WTC11 (cell line): ENCODE data around the gene KCNE4. TPM values are rescaled to one million over a fixed set of nuclear protein-coding genes. Genes with fewer than 3 reads are reported as not detected.
"Not testable (repeated sequence)": the region's sequence is repeated elsewhere in the genome, so short reads cannot be mapped to it uniquely, and the experiment has no call there.

Source experiments
- ATAC-seq: fragments of 200-7000 bp; cut with Tn5 transposase; 2 replicates; pipeline ENCODE4 v1.10.0; 2021; ENCODE audit warnings: mild to moderate bottlenecking, moderate library complexity
- CTCF ChIA-PET: fragments of 300-600 bp; sonication (Branson Sonifier 250); formaldehyde crosslinking; loops from one replicate; lab custom pipeline; 2021; ENCODE audit warnings: antibody characterized with exemption; lab: Charles Lee
- POLR2A ChIA-PET: fragments of 350-600 bp; sonication (Branson Sonifier 250); formaldehyde crosslinking; loops from one replicate; lab custom pipeline; 2021; ENCODE audit warnings: antibody characterized with exemption; lab: Charles Lee
- DNase-seq: peaks from one replicate; pipeline ENCODE4 v3.0.0; 2021; ENCODE audit warnings: low spot score
- H3K27ac Mint-ChIP-seq: 2 replicates; pipeline ENCODE4 v1.8.0; 2021; ENCODE audit warnings: mixed read lengths
- H3K27me3 Mint-ChIP-seq: 2 replicates; pipeline ENCODE4 v1.8.0; 2021; ENCODE audit warnings: low read depth, mild to moderate bottlenecking, moderate library complexity, mixed read lengths
- H3K36me3 Mint-ChIP-seq: 2 replicates; pipeline ENCODE4 v1.8.0; 2021; ENCODE audit warnings: mixed read lengths
- H3K4me1 Mint-ChIP-seq: 2 replicates; pipeline ENCODE4 v1.8.0; 2022; ENCODE audit warnings: mixed read lengths
- H3K4me3 Mint-ChIP-seq: 2 replicates; pipeline ENCODE4 v1.8.0; 2021; ENCODE audit warnings: mild to moderate bottlenecking, moderate library complexity, mixed read lengths
- H3K9me3 Mint-ChIP-seq: 2 replicates; pipeline ENCODE4 v1.8.0; 2021; ENCODE audit warnings: mixed read lengths
- ESRRA ChIP-seq: sonication (generic); formaldehyde crosslinking; IDR thresholded peaks from 2 replicates; pipeline ENCODE4 v1.8.1; 2022; ENCODE audit warnings: mild to moderate bottlenecking, missing genetic modification reagents, borderline replicate concordance
- ETV6 ChIP-seq: sonication (generic); formaldehyde crosslinking; IDR thresholded peaks from 2 replicates; pipeline ENCODE4 v1.8.1; 2022; ENCODE audit warnings: mild to moderate bottlenecking, missing genetic modification reagents
- FOXK1 ChIP-seq: sonication (generic); formaldehyde crosslinking; IDR thresholded peaks from 2 replicates; pipeline ENCODE4 v1.8.0; 2022; ENCODE audit warnings: mild to moderate bottlenecking, moderate library complexity, missing genetic modification reagents
- GABPB1 ChIP-seq: sonication (generic); formaldehyde crosslinking; IDR thresholded peaks from 2 replicates; pipeline ENCODE4 v1.8.1; 2023; ENCODE audit warnings: mild to moderate bottlenecking, missing genetic modification reagents
- GTF2I ChIP-seq: fragments of 250-450 bp; sonication (Bioruptor Pico); conservative IDR thresholded peaks from 2 replicates; pipeline ENCODE4 v1.4.0; 2021; ENCODE audit warnings: mild to moderate bottlenecking
- HMGA2 ChIP-seq: fragments of 250-450 bp; sonication (Bioruptor Pico); IDR thresholded peaks from 2 replicates; pipeline ENCODE4 v1.4.0; 2021; ENCODE audit warnings: mild to moderate bottlenecking, moderate library complexity
- JUN ChIP-seq: sonication (generic); formaldehyde crosslinking; IDR thresholded peaks from 2 replicates; pipeline ENCODE4 v1.8.0; 2023; ENCODE audit warnings: mild to moderate bottlenecking, missing genetic modification reagents
- MXD4 ChIP-seq: fragments of 250-450 bp; sonication (Bioruptor Pico); IDR thresholded peaks from 2 replicates; pipeline ENCODE4 v1.8.0; 2021; ENCODE audit warnings: mild to moderate bottlenecking, moderate library complexity, borderline replicate concordance
- MYBL2 ChIP-seq: sonication (generic); formaldehyde crosslinking; IDR thresholded peaks from 2 replicates; pipeline ENCODE4 v1.8.1; 2023; ENCODE audit warnings: mild to moderate bottlenecking, moderate library complexity, missing genetic modification reagents
- PRRX2 ChIP-seq: fragments of 250-450 bp; sonication (Bioruptor Pico); IDR thresholded peaks from 2 replicates; pipeline ENCODE4 v1.8.0; 2021; ENCODE audit warnings: mild to moderate bottlenecking
- RORB ChIP-seq: fragments of 250-450 bp; sonication (Bioruptor Pico); IDR thresholded peaks from 2 replicates; pipeline ENCODE4 v1.9.0; 2021; ENCODE audit warnings: mild to moderate bottlenecking
- SMAD3 ChIP-seq: sonication (generic); formaldehyde crosslinking; IDR thresholded peaks from 2 replicates; pipeline ENCODE4 v1.8.0; 2022; ENCODE audit warnings: missing genetic modification reagents, mild to moderate bottlenecking, borderline replicate concordance
- SMAD4 ChIP-seq: sonication (generic); formaldehyde crosslinking; IDR thresholded peaks from 2 replicates; pipeline ENCODE4 v1.8.0; 2022; ENCODE audit warnings: mild to moderate bottlenecking, missing genetic modification reagents
- SOX15 ChIP-seq: fragments of 250-450 bp; sonication (Bioruptor Pico); IDR thresholded peaks from 2 replicates; pipeline ENCODE4 v1.9.0; 2021; ENCODE audit warnings: mild to moderate bottlenecking
- SP1 ChIP-seq: sonication (generic); formaldehyde crosslinking; conservative IDR thresholded peaks from 2 replicates; pipeline ENCODE4 v1.8.1; 2022; ENCODE audit warnings: missing genetic modification reagents
- TEAD4 ChIP-seq: sonication (generic); formaldehyde crosslinking; IDR thresholded peaks from 2 replicates; pipeline ENCODE4 v1.8.0; 2022; ENCODE audit warnings: mild to moderate bottlenecking, missing genetic modification reagents
- TP53 ChIP-seq: sonication (generic); formaldehyde crosslinking; IDR thresholded peaks from 2 replicates; pipeline ENCODE4 v1.8.1; 2023; ENCODE audit warnings: mild to moderate bottlenecking, missing genetic modification reagents
- ZNF121 ChIP-seq: sonication (generic); formaldehyde crosslinking; IDR thresholded peaks from 2 replicates; pipeline ENCODE4 v1.8.0; 2023; ENCODE audit warnings: missing genetic modification reagents
- total RNA-seq: library from RNA; stranded (reverse); gene quantifications from 3 replicates; pipeline ENCODE4 v1.2.3, GENCODE V29; 2021
- TF ChIP-seq, protein P1 (sequence below): sonication (generic); formaldehyde crosslinking; IDR thresholded peaks from 2 replicates; pipeline ENCODE4 v1.8.0; 2022; ENCODE audit warnings: mild to moderate bottlenecking, missing genetic modification reagents
- TF ChIP-seq, protein P2 (sequence below): sonication (generic); formaldehyde crosslinking; IDR thresholded peaks from 2 replicates; pipeline ENCODE4 v1.8.1; 2022; ENCODE audit warnings: mild to moderate bottlenecking, missing genetic modification reagents, moderate library complexity, borderline replicate concordance

Gene KCNE4
- total RNA-seq, 1 experiment from 2014 or later = 0.04 TPM

DNA sequence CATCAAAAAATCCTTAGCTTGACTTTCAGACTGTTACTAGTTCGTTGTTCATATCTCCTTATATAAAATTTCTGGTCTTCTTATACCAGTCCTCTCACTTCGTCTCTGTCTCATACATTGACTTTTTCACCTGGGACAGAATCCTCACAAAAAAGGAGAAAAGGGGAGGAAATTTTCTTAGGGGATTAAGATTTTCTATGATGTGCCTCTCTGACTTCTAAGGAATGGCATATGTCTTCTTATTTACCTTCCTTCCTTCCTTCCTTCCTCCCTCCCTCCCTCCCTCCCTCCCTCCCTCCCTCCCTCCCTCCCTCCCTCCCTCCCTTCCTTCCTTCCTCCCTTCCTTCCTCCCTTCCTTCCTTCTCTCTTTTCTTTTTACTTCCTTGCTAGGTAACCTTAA lies 27.9 kb downstream of the KCNE4 start (continued):
- TF ChIP-seq, protein P1, sequence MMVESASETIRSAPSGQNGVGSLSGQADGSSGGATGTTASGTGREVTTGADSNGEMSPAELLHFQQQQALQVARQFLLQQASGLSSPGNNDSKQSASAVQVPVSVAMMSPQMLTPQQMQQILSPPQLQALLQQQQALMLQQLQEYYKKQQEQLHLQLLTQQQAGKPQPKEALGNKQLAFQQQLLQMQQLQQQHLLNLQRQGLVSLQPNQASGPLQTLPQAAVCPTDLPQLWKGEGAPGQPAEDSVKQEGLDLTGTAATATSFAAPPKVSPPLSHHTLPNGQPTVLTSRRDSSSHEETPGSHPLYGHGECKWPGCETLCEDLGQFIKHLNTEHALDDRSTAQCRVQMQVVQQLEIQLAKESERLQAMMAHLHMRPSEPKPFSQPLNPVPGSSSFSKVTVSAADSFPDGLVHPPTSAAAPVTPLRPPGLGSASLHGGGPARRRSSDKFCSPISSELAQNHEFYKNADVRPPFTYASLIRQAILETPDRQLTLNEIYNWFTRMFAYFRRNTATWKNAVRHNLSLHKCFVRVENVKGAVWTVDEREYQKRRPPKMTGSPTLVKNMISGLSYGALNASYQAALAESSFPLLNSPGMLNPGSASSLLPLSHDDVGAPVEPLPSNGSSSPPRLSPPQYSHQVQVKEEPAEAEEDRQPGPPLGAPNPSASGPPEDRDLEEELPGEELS = no peak
- no peak for TF ChIP-seq GTF2I (CRISPR knock-in tag)
- no peak for TF ChIP-seq SMAD3 (CRISPR knock-in tag)
- TF ChIP-seq SMAD4 (CRISPR knock-in tag) = no peak

DNA sequence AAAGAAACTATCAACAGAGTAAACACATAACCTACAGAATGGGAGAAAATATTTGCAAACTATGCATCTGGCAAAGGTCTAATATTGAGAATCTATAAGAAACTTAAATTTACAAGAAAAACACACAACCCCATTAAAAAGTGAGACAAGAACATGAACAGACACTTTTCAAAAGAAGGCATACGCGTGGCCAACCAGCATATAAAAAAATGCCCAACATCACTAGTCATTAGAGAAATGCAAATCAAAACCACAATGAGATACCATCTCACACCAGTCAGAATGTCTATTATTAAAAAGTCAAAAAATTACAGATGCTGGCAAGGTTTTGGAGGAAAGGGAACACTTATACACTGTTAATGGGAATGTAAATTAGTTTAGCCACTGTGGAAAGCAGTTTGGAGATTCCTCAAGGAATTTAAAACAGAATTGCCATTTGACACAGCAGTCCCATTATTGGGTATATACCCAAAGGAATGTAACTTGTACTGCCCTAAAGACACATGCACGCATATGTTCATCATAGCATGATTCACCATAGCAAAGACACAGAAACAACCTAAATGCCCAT lies 28.9 kb downstream of the KCNE4 start:
- CTCF ChIA-PET, H3K27ac Mint-ChIP-seq, H3K27me3 Mint-ChIP-seq, POLR2A ChIA-PET, H3K4me1 Mint-ChIP-seq, H3K4me3 Mint-ChIP-seq, ATAC-seq, H3K36me3 Mint-ChIP-seq, H3K9me3 Mint-ChIP-seq, DNase-seq: not testable (repeated sequence)

DNA sequence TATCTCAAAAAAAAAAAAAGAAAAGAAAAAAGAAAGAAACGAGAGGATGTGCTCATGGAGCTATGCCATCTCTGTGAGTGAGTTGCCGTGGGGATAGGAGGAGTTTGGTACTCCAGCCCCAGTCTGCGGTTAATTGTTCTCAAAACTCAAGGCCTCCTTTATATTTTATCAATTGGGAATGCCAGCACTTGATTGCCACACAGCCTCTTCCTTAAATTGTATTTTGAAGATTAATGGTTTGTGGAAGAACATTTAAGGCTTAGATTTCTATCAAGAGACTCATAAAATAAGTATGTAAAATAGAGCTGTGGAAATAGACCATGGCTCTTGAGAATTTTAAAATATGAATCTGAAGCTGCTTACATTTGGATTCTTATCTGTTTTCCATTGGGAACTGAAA lies 29.8 kb downstream of the KCNE4 start:
- CTCF ChIA-PET = no interaction called here
- H3K27ac Mint-ChIP-seq = no peak overlapping the region
- H3K9me3 Mint-ChIP-seq = peaks cover 1% of the 10 kb centered on the region
- TF ChIP-seq ZNF121 (CRISPR knock-in tag) (no peak), MXD4 (CRISPR knock-in tag) (no peak), ESRRA (CRISPR knock-in tag) (no peak), GABPB1 (no peak), PRRX2 (CRISPR knock-in tag) (no peak), SOX15 (CRISPR knock-in tag) (no peak), JUN (CRISPR knock-in tag) (no peak), SMAD4 (CRISPR knock-in tag) (no peak), ETV6 (CRISPR knock-in tag) (no peak), SP1 (CRISPR knock-in tag) (no peak), TP53 (CRISPR knock-in tag) (no peak), FOXK1 (CRISPR knock-in tag) (no peak), MYBL2 (CRISPR knock-in tag) (no peak), RORB (CRISPR knock-in tag) (no peak), HMGA2 (CRISPR knock-in tag) (no peak), TEAD4 (CRISPR knock-in tag) (no peak)
- TF ChIP-seq, protein P2, sequence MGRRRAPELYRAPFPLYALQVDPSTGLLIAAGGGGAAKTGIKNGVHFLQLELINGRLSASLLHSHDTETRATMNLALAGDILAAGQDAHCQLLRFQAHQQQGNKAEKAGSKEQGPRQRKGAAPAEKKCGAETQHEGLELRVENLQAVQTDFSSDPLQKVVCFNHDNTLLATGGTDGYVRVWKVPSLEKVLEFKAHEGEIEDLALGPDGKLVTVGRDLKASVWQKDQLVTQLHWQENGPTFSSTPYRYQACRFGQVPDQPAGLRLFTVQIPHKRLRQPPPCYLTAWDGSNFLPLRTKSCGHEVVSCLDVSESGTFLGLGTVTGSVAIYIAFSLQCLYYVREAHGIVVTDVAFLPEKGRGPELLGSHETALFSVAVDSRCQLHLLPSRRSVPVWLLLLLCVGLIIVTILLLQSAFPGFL = no peak
- TF ChIP-seq, protein P1 = no peak
- TF ChIP-seq, all 79 proteins: peak for 0
- POLR2A ChIA-PET = no interaction called here
- H3K4me1 Mint-ChIP-seq = peaks cover 5% of the 10 kb centered on the region
- no peaks in the 10 kb centered on the region for H3K27me3 Mint-ChIP-seq
- no peak for DNase-seq
- no peak overlapping the region for H3K4me3 Mint-ChIP-seq
- H3K36me3 Mint-ChIP-seq = no peaks in the 10 kb centered on the region
- no peak for ATAC-seq
